Fibroblast of lung (primary cell): ENCODE measurements around the gene OST4. TPM values are rescaled to one million over a fixed set of nuclear protein-coding genes. Genes with fewer than 3 reads are reported as not detected.

ENCODE experiments used
- DNase-seq, 2 donors: peaks; one replicate each; pipeline versions ENCODE4 v3.0.0 to v3.0.0-alpha.2; 2010; ENCODE audit warnings: low read depth in 2 of 2
- H2AFZ ChIP-seq: 2 replicates; pipeline ENCODE4 v1.5.1; 2012; ENCODE audit warnings: low read length, control low read depth, inconsistent platforms
- H3K27ac ChIP-seq: 2 replicates; pipeline ENCODE4 v1.5.1; 2011; ENCODE audit warnings: low read length, control low read depth; ENCODE audit not compliant: insufficient read depth
- H3K27me3 ChIP-seq: 2 replicates; pipeline ENCODE4 v1.5.1; 2011; ENCODE audit warnings: mild to moderate bottlenecking, low read length; ENCODE audit not compliant: control insufficient read depth, insufficient read depth
- H3K36me3 ChIP-seq: 2 replicates; pipeline ENCODE4 v1.5.1; 2011; ENCODE audit warnings: low read length; ENCODE audit not compliant: control insufficient read depth, insufficient read depth
- H3K4me1 ChIP-seq: 2 replicates; pipeline ENCODE4 v1.5.1; 2011; ENCODE audit warnings: low read length; ENCODE audit not compliant: control insufficient read depth, insufficient read depth; ENCODE audit errors: extremely low read depth
- H3K4me2 ChIP-seq: 2 replicates; pipeline ENCODE4 v1.5.1; 2011; ENCODE audit warnings: low read length, control low read depth; ENCODE audit not compliant: insufficient read depth; ENCODE audit errors: extremely low read depth
- H3K4me3 ChIP-seq, 4 experiments: fragments of 200-600 bp in 1 of 4; sonication (generic) in 1 of 4; replicated peaks in 1 of 4; 2 replicates each; pipeline ENCODE4 v1.5.1; 2011 to 2016; ENCODE audit warnings: low read length in 4 of 4, low read depth in 3 of 4, mild to moderate bottlenecking in 3 of 4, control low read depth in 2 of 4, inconsistent platforms in 1 of 4, mixed read lengths in 1 of 4; ENCODE audit not compliant: insufficient read depth in 1 of 4; ENCODE audit errors: control extremely low read depth in 1 of 4
- H3K79me2 ChIP-seq: 2 replicates; pipeline ENCODE4 v1.5.1; 2012; ENCODE audit warnings: mild to moderate bottlenecking, low read length, inconsistent platforms; ENCODE audit not compliant: control insufficient read depth, insufficient read depth
- H3K9ac ChIP-seq: 2 replicates; pipeline ENCODE4 v1.5.1; 2011; ENCODE audit warnings: mild to moderate bottlenecking, low read length, control low read depth; ENCODE audit not compliant: insufficient read depth
- H3K9me3 ChIP-seq: 2 replicates; pipeline ENCODE4 v1.5.1; 2012; ENCODE audit warnings: low read depth, low read length; ENCODE audit not compliant: control insufficient read depth, insufficient read depth
- H4K20me1 ChIP-seq: 2 replicates; pipeline ENCODE4 v1.5.1; 2011; ENCODE audit warnings: low read length; ENCODE audit not compliant: control insufficient read depth, insufficient read depth; ENCODE audit errors: extremely low read depth
- CTCF ChIP-seq, 2 donors: IDR thresholded peaks in 1 of 2; conservative IDR thresholded peaks in 1 of 2; 1 replicate in 1 of 2; 2 replicates in 1 of 2; pipeline ENCODE4 v1.5.1; 2011 to 2012; ENCODE audit warnings: low read length in 2 of 2, control low read depth in 1 of 2, inconsistent platforms in 1 of 2, low read depth in 1 of 2, mild to moderate bottlenecking in 1 of 2
- EZH2 ChIP-seq: IDR thresholded peaks from 2 replicates; pipeline ENCODE4 v1.5.1; 2012; ENCODE audit warnings: low read length, control low read depth, mild to moderate bottlenecking; ENCODE audit errors: missing control alignments
- polyA plus RNA-seq, 2 donors: library from polyadenylated mRNA; depleted of rRNA in 1 of 2; stranded (reverse) in 1 of 2; unstranded in 1 of 2; fragments of >200 nt; gene quantifications; 2 replicates each; pipeline ENCODE4 v1.2.1, GENCODE V29; 2011 to 2012; ENCODE audit warnings: missing spikeins in 1 of 2
- total RNA-seq: library from RNA; depleted of rRNA; stranded (reverse); fragments of >200 nt; gene quantifications from 2 replicates; pipeline ENCODE4 v1.2.1, GENCODE V29; 2014

The OST4 gene
- total and polyA plus RNA-seq, 2 donors (not counting 1 experiment from before 2014, with no cell fraction given) = 479 to 1,054 TPM

GRCh38 chr2:27060323-27060722 lies 11.1 kb downstream of the OST4 start:
- Histone ChIP-seq H3K9me3 (no peaks in the 10 kb centered on the region), H4K20me1 (no peaks in the 10 kb centered on the region), H3K79me2 (no peaks in the 10 kb centered on the region), H3K4me3 (no peak overlapping the region), H3K36me3 (peaks cover 21% of the 10 kb centered on the region), H3K27ac (no peak overlapping the region), H3K4me2 (no peak overlapping the region), H3K4me1 (peaks cover 5% of the 10 kb centered on the region), H3K9ac (no peak overlapping the region), H3K27me3 (no peaks in the 10 kb centered on the region), H2AFZ (no peak overlapping the region)
- no peak for DNase-seq
- TF ChIP-seq EZH2 (no peak), CTCF (conservative IDR thresholded peaks at IDR 0.05 in 1 of 2, IDR thresholded peaks at IDR 0.05 in 1 of 2; ENCODE audit: low read depth in 1 of 2, low read length in 2 of 2) (no peak)

- Histone ChIP-seq H3K27ac (no peak overlapping the region), H3K4me3 (no peak overlapping the region), H3K4me2 (no peak overlapping the region), H3K9ac (no peak overlapping the region), H3K27me3 (no peaks in the 10 kb centered on the region), H4K20me1 (no peaks in the 10 kb centered on the region), H3K4me1 (peaks cover 5% of the 10 kb centered on the region), H3K9me3 (no peaks in the 10 kb centered on the region), H3K79me2 (no peaks in the 10 kb centered on the region), H2AFZ (no peak overlapping the region), H3K36me3 (peaks cover 17% of the 10 kb centered on the region)
- no peak for DNase-seq
- TF ChIP-seq CTCF (conservative IDR thresholded peaks at IDR 0.05 in 1 of 2, IDR thresholded peaks at IDR 0.05 in 1 of 2; ENCODE audit: low read depth in 1 of 2, low read length in 2 of 2) (no peak), EZH2 (no peak)
Observed at GRCh38 chr2:27059141-27059820, 12.2 kb downstream of the OST4 start.

- no peak for DNase-seq
- Histone ChIP-seq H3K4me1 (no peaks in the 10 kb centered on the region), H3K9ac (no peak overlapping the region), H3K4me3 (no peak overlapping the region), H4K20me1 (no peaks in the 10 kb centered on the region), H3K36me3 (peaks cover 14% of the 10 kb centered on the region), H2AFZ (no peak overlapping the region), H3K9me3 (no peaks in the 10 kb centered on the region), H3K27me3 (no peaks in the 10 kb centered on the region), H3K79me2 (no peaks in the 10 kb centered on the region), H3K4me2 (no peak overlapping the region), H3K27ac (no peak overlapping the region)
- TF ChIP-seq CTCF (conservative IDR thresholded peaks at IDR 0.05 in 1 of 2, IDR thresholded peaks at IDR 0.05 in 1 of 2; ENCODE audit: low read depth in 1 of 2, low read length in 2 of 2) (no peak), EZH2 (no peak)
Observed at GRCh38 chr2:27058210-27058609, 13.2 kb downstream of the OST4 start.
